Thyroid gland (tissue), 4 donors: ENCODE results near the gene RASSF7.

Experiments
- POLR2A ChIP-seq, 2 donors: fragments of 450-650 bp; IDR thresholded peaks; one replicate each; pipeline ENCODE4 v1.6.1; 2017; ENCODE audit warnings: antibody characterized with exemption in 2 of 2, mild to moderate bottlenecking in 2 of 2, moderate library complexity in 1 of 2
- TF ChIP-seq, protein P1 (sequence below), 6 experiments: fragments of 200-600 bp in 3 of 6; fragments of 450-650 bp in 3 of 6; sonication (generic) in 3 of 6; IDR thresholded peaks; one replicate each; pipeline ENCODE4 v1.5.1; 2016 to 2019; ENCODE audit warnings: antibody characterized with exemption in 6 of 6, mild to moderate bottlenecking in 2 of 6, inconsistent platforms in 1 of 6, moderate library complexity in 1 of 6

DNA sequence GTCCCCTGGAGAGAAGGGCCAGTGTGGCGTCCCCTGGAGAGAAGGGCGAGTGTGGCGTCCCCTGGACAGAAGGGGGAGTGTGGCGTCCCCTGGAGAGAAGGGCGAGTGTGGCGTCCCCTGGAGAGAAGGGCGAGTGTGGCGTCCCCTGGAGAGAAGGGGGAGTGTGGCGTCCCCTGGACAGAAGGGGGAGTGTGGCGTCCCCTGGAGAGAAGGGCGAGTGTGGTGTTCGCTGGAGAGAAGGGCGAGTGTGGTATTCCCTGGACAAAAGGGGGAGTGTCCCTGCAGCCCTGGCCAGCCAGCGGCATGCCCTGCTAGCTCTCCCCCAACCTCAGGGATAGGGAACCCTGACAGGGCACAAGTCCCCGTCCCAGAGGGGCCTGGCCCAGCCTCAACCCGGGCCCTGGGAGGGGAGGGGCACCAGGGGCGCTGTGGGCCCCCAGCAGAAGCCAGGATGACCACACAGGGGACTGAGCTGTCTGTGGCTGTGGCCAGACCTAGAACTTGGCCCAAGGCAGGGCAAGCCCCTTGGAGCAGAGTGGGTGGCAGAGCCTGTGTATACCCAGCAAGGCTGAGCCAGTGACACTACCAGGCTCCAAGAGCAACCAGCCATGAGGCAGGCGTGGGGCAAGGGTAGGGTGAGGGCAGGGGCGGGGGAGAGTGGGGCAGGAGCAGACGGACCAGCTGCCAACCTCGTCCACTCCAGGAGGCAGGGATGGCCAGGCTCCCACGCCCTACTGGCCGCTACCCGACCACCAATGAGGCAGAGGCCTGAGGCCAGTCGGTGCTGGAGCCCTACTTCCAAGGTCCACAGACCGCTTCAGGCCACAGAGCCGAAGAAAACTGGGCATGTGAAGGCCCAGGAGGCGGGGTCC, 29.6 kb upstream of the RASSF7 start:
- no peak for TF ChIP-seq POLR2A (IDR thresholded peaks at IDR 0.05)
- TF ChIP-seq, protein P1, sequence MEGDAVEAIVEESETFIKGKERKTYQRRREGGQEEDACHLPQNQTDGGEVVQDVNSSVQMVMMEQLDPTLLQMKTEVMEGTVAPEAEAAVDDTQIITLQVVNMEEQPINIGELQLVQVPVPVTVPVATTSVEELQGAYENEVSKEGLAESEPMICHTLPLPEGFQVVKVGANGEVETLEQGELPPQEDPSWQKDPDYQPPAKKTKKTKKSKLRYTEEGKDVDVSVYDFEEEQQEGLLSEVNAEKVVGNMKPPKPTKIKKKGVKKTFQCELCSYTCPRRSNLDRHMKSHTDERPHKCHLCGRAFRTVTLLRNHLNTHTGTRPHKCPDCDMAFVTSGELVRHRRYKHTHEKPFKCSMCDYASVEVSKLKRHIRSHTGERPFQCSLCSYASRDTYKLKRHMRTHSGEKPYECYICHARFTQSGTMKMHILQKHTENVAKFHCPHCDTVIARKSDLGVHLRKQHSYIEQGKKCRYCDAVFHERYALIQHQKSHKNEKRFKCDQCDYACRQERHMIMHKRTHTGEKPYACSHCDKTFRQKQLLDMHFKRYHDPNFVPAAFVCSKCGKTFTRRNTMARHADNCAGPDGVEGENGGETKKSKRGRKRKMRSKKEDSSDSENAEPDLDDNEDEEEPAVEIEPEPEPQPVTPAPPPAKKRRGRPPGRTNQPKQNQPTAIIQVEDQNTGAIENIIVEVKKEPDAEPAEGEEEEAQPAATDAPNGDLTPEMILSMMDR (IDR thresholded peaks at IDR 0.05): no peak
